ENCODE measurements around the gene CD244.

CD244 gene

DNA sequence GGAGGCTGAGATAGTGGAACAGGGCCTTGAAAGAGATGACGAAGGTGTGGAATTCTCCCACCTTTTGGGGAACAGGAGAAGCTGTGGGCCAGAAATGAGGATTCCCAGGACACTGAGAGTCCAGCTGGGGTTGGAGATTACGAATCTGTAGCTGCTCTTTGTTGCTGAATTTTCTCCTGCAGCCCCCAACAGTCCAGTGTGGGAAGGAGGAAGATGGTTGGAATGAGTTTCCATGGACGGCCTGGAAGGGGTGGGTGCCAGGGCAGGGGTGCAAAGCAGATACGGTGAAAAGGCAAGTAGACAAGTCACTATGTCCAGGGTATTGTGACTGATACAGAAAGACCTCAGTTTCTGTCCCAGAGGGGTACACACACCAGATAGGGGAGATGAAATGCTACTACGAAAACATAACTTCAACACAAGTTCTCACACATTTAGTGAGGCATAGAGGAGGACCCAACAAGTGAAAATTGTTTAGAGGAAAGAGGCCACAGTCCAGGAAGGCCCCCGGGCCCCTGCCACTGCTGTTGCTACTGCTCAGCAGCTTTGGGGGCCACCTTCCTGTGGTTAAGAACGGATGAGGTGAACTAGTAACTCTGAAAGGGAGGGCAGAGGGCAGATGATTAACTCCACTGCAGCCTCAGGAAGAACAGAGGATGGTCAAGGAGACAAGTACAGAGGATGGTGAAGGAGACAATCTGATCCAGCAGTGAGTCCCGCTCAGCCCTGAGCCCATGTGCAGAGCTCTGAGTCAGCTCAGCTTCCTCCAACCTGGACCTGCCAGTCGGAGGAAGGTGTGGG lies 7.3 kb downstream of the CD244 start:
- H3K4me1 ChIP-seq (ENCODE audit: control insufficient read depth, insufficient read depth, low read length), result no peaks in the 10 kb centered on the region
- no peaks in the 10 kb centered on the region for H3K36me3 ChIP-seq (ENCODE audit: control insufficient read depth, insufficient read depth, low read length)
- no peak overlapping the region for H3K4me3 ChIP-seq (ENCODE audit: low read length)
- H3K27ac ChIP-seq (ENCODE audit: low read depth, low read length), result no peak overlapping the region
- no peak overlapping the region for H3K9ac ChIP-seq (ENCODE audit: low read length)
- no peaks in the 10 kb centered on the region for H3K27me3 ChIP-seq (ENCODE audit: control insufficient read depth, insufficient read depth, low read length)

DNA sequence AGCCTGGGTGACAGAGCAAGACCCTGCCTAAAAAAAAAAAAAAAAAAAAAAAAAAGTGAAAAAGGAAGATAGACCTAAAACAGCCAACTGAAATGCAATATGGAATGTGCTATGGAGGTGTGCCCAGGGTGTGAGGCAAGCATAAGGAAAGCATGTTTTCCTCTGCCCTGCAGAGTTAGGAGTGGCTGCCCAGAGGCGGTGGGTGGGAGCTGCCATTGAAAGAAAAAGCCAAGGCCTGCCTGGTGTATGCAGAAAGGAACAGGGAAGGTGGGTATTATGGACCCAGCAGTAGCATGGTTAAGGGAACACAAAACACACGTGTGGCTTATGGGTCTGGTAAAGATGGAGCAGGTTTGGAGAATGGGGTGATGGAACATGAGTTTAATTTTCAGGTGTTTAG lies 8.9 kb downstream of the CD244 start:
- Histone ChIP-seq H3K27me3 (ENCODE audit: control insufficient read depth, insufficient read depth, low read length) (no peaks in the 10 kb centered on the region), H3K9ac (ENCODE audit: low read length) (no peak overlapping the region), H3K4me3 (ENCODE audit: low read length) (no peak overlapping the region), H3K4me1 (ENCODE audit: control insufficient read depth, insufficient read depth, low read length) (no peaks in the 10 kb centered on the region), H3K27ac (ENCODE audit: low read depth, low read length) (no peak overlapping the region), H3K36me3 (ENCODE audit: control insufficient read depth, insufficient read depth, low read length) (no peaks in the 10 kb centered on the region)

DNA sequence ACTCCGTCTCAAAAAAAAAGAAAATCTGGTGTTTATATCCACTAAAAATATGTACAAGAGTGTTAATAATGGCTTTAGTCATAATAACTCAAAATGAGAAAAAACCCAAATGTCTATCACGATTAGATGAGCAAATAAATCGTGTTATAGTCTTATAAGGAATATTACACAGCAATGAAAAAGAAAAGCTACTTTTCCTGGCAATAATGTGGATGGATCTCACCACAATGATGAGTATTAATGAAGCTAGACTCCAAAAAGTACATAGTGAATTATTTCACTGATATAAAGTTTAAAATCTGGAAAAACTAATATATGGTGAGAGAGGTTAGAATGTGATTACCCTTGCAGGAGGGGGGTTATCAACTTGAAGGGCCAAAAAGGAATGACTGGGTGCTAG lies 9.7 kb downstream of the CD244 start:
- H3K27me3 ChIP-seq (ENCODE audit: control insufficient read depth, insufficient read depth, low read length), result no peaks in the 10 kb centered on the region
- H3K4me1 ChIP-seq (ENCODE audit: control insufficient read depth, insufficient read depth, low read length), result no peaks in the 10 kb centered on the region
- H3K27ac ChIP-seq (ENCODE audit: low read depth, low read length), result no peak overlapping the region
- H3K36me3 ChIP-seq (ENCODE audit: control insufficient read depth, insufficient read depth, low read length), result no peaks in the 10 kb centered on the region
- H3K9ac ChIP-seq (ENCODE audit: low read length), result no peak overlapping the region
- H3K4me3 ChIP-seq (ENCODE audit: low read length), result no peak overlapping the region

DNA sequence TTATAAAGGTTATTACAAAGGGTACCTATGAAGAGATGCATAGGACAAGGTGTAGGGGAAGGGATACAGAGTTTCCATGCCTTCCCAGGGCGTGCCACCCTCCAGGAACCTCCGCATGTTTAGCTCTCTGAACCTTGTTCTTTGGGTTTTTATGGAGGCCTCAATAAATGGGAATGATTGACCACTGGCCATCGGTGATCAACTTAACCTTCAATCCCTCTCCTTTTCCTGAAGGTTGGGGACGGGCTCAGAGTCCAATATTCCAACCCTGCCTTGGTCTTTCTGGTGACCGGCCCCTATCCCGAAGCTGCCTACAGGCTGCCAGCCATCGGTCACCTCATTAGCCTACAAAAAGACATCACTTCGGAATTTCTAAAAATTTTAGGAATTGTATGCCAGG lies 11.7 kb downstream of the CD244 start:
- Histone ChIP-seq H3K4me3 (ENCODE audit: low read length) (no peak overlapping the region), H3K27ac (ENCODE audit: low read depth, low read length) (no peak overlapping the region), H3K9ac (ENCODE audit: low read length) (no peak overlapping the region), H3K36me3 (ENCODE audit: control insufficient read depth, insufficient read depth, low read length) (no peaks in the 10 kb centered on the region), H3K27me3 (ENCODE audit: control insufficient read depth, insufficient read depth, low read length) (no peaks in the 10 kb centered on the region), H3K4me1 (ENCODE audit: control insufficient read depth, insufficient read depth, low read length) (no peaks in the 10 kb centered on the region)

DNA sequence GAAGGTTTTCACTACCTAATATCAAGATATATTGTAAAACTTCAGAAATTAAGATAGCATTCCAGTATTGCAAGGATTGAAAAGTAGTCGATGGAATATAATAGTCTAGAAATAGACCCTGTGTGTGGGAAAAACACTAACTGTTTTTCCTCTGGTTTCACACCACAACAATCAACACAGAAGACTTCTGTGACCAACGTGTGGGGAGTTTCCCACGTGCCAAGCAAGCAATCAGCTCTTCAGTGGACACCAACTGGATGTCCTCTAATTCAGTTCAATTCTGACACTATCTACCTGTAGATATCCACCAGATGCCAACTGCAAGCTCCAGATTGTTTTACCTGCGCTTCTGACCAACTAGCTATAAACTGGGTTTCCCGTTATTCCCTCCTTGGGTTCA lies 12.1 kb downstream of the CD244 start:
- no peaks in the 10 kb centered on the region for H3K4me1 ChIP-seq (ENCODE audit: control insufficient read depth, insufficient read depth, low read length)

DNA sequence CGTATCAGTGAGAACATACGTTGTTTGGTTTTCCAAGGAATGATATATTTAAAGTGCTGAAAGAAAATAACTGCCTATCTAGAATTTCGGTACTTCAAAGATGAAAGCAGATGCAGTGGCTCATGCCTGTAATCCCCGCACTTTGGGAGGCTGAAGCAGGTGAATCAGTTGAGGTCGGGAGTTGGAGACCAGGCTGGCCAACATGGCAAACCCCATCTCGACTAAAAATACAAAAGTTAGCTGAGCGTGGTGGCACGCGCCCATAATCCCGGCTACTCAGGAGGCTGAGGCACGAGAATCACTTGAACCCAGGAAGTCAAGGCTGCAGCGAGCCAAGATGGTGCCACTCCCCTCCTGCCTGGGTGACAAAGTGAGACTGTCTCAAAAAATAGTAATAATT lies 16.4 kb downstream of the CD244 start:
- Histone ChIP-seq H3K27ac (ENCODE audit: low read depth, low read length) (no peak overlapping the region), H3K4me1 (ENCODE audit: control insufficient read depth, insufficient read depth, low read length) (peaks cover 3% of the 10 kb centered on the region), H3K4me3 (ENCODE audit: low read length) (no peak overlapping the region), H3K36me3 (ENCODE audit: control insufficient read depth, insufficient read depth, low read length) (no peaks in the 10 kb centered on the region), H3K27me3 (ENCODE audit: control insufficient read depth, insufficient read depth, low read length) (no peaks in the 10 kb centered on the region), H3K9ac (ENCODE audit: low read length) (no peak overlapping the region)

More for the DNA sequence above, 12.1 kb downstream of the CD244 start:
- Histone ChIP-seq H3K36me3 (ENCODE audit: control insufficient read depth, insufficient read depth, low read length) (no peaks in the 10 kb centered on the region), H3K9ac (ENCODE audit: low read length) (no peak overlapping the region), H3K4me3 (ENCODE audit: low read length) (no peak overlapping the region), H3K27ac (ENCODE audit: low read depth, low read length) (no peak overlapping the region), H3K27me3 (ENCODE audit: control insufficient read depth, insufficient read depth, low read length) (no peaks in the 10 kb centered on the region)

DNA sequence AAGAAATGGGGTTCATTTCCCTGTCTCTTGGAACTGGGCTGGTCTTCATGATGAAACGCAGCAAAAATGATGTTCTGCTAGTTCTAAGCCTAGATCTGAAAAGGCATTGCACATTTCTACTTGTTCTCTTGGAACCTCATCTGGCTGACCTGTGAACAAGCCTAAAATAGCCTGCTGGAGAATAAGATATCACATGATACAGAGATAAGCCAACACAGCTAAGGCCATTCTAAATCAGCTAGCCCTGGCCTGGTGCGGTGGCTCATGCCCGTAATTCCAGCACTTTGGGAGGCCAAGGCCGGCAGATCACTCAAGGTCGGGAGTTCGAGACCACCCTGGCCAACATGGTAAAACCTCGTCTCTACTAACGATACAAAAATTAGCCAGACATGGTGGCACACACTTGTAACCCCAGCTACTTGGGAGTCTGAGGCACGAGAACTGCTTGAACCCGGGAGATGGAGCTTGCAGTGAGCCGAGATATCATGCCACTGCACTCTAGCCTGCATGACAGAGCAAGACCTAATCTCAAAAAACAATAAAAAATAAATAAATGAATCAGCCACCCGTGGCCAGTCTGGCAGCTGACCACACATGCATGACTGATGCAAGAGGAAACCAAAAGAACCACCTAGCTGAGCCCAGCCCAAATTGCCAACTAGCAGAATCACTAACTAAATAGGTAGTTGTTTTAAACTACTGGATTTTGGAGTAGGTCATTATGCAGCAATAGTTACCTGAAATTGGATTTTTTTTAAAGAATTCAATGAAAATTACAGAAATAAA lies 18.0 kb downstream of the CD244 start:
- H3K36me3 ChIP-seq (ENCODE audit: control insufficient read depth, insufficient read depth, low read length), result no peaks in the 10 kb centered on the region
- H3K4me1 ChIP-seq (ENCODE audit: control insufficient read depth, insufficient read depth, low read length), result peaks cover 3% of the 10 kb centered on the region

DNA sequence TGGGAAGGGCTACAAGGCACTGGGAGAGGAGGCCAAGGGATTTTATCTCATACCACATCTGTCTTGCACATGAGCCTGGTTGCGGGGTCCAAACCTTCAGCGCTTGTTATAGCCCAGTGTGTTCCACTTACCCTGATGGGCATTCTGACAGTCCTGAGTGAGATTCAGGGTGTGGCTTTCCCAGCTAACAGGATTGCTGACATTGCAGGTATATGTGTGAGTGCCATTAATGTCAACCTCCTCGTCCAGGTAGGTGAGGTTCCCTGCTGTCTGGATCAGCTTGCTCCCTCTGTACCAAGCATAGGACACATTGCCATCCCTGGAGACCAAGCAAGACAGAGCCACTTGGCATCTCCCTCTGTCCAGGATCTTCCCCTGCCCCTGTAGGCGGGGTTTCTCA lies 21.6 kb downstream of the CD244 start:
- H3K4me1 ChIP-seq (ENCODE audit: control insufficient read depth, insufficient read depth, low read length), result peaks cover 3% of the 10 kb centered on the region
- H3K27me3 ChIP-seq (ENCODE audit: control insufficient read depth, insufficient read depth, low read length), result no peaks in the 10 kb centered on the region
- H3K4me3 ChIP-seq (ENCODE audit: low read length), result no peak overlapping the region
- H3K36me3 ChIP-seq (ENCODE audit: control insufficient read depth, insufficient read depth, low read length), result no peaks in the 10 kb centered on the region
- no peak overlapping the region for H3K9ac ChIP-seq (ENCODE audit: low read length)
- no peak overlapping the region for H3K27ac ChIP-seq (ENCODE audit: low read depth, low read length)

More for the DNA sequence above, 18.0 kb downstream of the CD244 start:
- Histone ChIP-seq H3K4me3 (ENCODE audit: low read length) (no peak overlapping the region), H3K27me3 (ENCODE audit: control insufficient read depth, insufficient read depth, low read length) (no peaks in the 10 kb centered on the region), H3K9ac (ENCODE audit: low read length) (no peak overlapping the region), H3K27ac (ENCODE audit: low read depth, low read length) (no peak overlapping the region)

DNA sequence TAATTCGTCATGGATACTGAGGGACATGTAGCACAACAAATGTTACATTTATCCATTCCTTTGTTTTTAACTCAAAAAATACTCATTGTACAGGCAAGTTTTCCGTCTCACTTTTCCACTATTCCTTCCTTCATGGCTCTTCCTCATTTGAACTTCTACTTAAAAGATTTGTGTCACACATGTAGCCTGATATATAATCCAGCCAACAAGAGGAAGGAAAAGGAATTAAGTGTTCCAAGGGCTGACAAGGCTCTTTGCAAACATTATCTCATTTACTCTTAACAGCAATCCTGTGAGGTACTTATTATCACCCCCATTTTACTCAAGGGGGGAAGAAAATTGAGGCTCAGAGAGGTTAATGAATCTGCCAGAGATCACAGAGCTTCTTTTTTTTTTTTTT lies 22.9 kb downstream of the CD244 start:
- Histone ChIP-seq H3K9ac (ENCODE audit: low read length) (no peak overlapping the region), H3K27ac (ENCODE audit: low read depth, low read length) (no peak overlapping the region), H3K4me1 (ENCODE audit: control insufficient read depth, insufficient read depth, low read length) (peaks cover 3% of the 10 kb centered on the region), H3K4me3 (ENCODE audit: low read length) (no peak overlapping the region), H3K27me3 (ENCODE audit: control insufficient read depth, insufficient read depth, low read length) (no peaks in the 10 kb centered on the region), H3K36me3 (ENCODE audit: control insufficient read depth, insufficient read depth, low read length) (no peaks in the 10 kb centered on the region)

DNA sequence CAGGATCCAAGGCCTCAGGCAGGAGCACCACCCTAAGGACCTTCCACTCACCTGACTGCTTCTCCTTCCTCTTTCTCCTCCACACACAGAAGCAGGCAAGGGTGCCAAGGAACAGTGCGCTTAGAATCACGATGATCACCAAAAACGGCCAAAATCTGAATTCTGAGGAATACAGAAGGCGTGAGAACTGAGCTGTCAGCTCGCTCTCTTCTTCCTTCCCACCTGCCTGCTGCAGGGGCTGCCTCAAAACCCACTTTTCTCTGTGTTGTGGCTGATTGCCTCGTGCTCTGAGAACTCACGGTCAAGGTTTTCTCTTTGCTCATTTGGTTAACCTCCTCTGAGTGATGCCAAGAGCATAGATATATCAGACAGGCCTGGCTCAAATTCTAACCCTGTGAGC lies 23.8 kb downstream of the CD244 start:
- H3K36me3 ChIP-seq (ENCODE audit: control insufficient read depth, insufficient read depth, low read length), result no peaks in the 10 kb centered on the region
- H3K27ac ChIP-seq (ENCODE audit: low read depth, low read length), result no peak overlapping the region
- no peak overlapping the region for H3K4me3 ChIP-seq (ENCODE audit: low read length)
- H3K4me1 ChIP-seq (ENCODE audit: control insufficient read depth, insufficient read depth, low read length), result peaks cover 3% of the 10 kb centered on the region
- H3K27me3 ChIP-seq (ENCODE audit: control insufficient read depth, insufficient read depth, low read length), result no peaks in the 10 kb centered on the region
- no peak overlapping the region for H3K9ac ChIP-seq (ENCODE audit: low read length)

DNA sequence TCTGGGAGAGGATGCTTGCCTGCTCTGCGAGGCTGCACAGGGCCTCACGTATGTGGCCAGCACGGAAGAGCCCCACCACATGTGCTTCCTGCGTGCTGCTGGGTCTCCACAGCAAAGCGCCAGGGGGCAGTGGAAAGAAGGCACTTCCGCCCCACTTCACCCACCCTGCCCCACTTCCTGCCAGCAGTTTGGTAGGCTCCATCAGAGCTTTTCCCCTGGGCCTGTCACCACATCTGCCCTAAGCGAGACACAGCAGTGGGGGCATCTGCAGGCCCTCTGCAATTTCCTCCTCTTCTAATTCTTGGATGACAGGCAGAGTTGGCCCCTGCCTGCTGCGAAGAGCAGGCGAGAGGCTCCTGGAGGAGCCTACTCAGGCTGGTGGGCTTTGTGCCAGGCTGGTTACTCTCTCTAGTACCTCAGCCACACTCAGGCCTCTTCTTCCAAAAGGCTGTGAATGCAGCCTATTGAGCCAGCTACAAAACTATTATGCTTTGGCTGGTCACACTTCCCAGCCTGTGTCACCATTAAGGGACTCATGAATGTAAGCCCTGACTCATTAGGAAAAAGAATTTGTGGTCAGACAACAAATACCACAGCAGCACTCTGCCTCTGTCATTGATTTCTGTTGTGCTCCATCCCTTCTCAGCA lies 25.0 kb downstream of the CD244 start:
- Histone ChIP-seq H3K4me1 (ENCODE audit: control insufficient read depth, insufficient read depth, low read length) (no peaks in the 10 kb centered on the region), H3K36me3 (ENCODE audit: control insufficient read depth, insufficient read depth, low read length) (no peaks in the 10 kb centered on the region), H3K27ac (ENCODE audit: low read depth, low read length) (no peak overlapping the region), H3K4me3 (ENCODE audit: low read length) (peak overlapping the region; percentile 8), H3K9ac (ENCODE audit: low read length) (no peak overlapping the region), H3K27me3 (ENCODE audit: control insufficient read depth, insufficient read depth, low read length) (no peaks in the 10 kb centered on the region)

DNA sequence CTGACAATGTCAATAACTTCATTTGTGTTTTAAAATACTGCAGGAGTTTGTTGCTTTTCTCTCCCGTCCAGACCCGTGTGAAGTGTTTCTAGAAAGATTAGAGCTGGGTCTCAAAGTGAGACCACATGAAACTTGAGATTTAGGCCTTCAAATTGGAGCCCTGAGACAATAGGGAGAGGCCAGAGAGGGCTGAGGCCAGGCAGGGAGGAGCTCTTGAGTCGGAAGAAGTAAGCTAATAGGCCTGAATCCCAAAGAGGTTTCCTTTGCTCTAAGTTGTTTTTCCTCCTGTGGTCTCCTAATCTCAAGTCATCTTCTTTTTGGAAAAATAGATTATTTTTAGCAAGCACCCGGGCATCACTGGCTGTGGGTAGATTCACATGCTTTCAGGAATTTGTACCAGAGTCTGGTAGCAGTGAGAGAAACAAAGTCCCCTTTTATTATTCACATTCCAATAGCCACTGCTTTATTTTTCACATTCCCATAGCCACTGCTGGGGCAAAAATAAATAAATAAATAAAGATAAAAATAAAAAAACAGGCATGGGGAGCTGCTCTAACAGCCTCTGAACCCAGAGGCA lies 25.6 kb downstream of the CD244 start:
- Histone ChIP-seq H3K27me3 (ENCODE audit: control insufficient read depth, insufficient read depth, low read length) (no peaks in the 10 kb centered on the region), H3K4me1 (ENCODE audit: control insufficient read depth, insufficient read depth, low read length) (no peaks in the 10 kb centered on the region), H3K36me3 (ENCODE audit: control insufficient read depth, insufficient read depth, low read length) (no peaks in the 10 kb centered on the region), H3K4me3 (ENCODE audit: low read length) (no peak overlapping the region), H3K27ac (ENCODE audit: low read depth, low read length) (no peak overlapping the region), H3K9ac (ENCODE audit: low read length) (no peak overlapping the region)

All from rectal smooth muscle tissue (tissue), 1 donor.